ENCODE data around the gene ALX4. TPM values are rescaled to one million over a fixed set of nuclear protein-coding genes. Genes with fewer than 3 reads are reported as not detected.

ALX4 gene
- total and polyA plus RNA-seq, 9 of the 15 experiments (the other 6 are each of a cell fraction or from before 2014, with no cell fraction given), result 0.07 to 1.2 (median 0.33) TPM

DNA sequence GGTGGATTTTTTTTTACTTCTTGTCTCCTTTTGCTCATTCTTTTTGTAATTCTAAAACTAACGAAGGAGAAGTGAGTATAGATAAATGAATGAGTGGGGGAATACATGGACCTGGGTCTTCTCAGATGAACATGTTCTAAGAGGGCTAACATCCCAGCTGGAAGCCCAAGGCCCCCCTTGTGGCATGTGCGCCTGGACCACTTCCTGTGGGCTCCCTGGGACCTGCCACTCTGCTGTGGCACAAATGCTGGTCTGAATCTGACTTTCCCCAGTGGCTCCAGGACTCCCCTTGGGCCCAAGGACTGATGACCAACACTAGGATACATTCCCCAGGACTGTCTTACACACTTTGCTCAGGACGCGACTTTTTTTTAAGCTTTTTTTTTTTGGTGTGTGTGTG lies 32.7 kb upstream of the ALX4 start:
- in situ Hi-C loops (cut with MboI) (no loop called here), intact Hi-C loops (cut with micrococcal nuclease) (no loop called here)
- ChIA-PET CTCF (ENCODE audit: low intra/inter-chr PET ratio) (no interaction called here), POLR2A (no interaction called here)
- no peak overlapping the region for H3K9ac ChIP-seq (ENCODE audit: insufficient read depth in 1 of 2, low read depth in 2 of 2, low read length in 2 of 2)
- H3K4me3 ChIP-seq, result no peak overlapping the region
- no TSS peak for BruUV-seq (replicated peaks)
- H3K9me3 ChIP-seq (replicated peaks; ENCODE audit: control insufficient read depth, insufficient read depth, low read depth, low read length), result no peaks in the 10 kb centered on the region
- H3K36me3 ChIP-seq (ENCODE audit: control insufficient read depth, insufficient read depth, low read length), result no peaks in the 10 kb centered on the region
- H3K27me3 ChIP-seq (ENCODE audit: control insufficient read depth in 2 of 2, insufficient read depth in 2 of 2, low read length in 2 of 2), result no peaks in the 10 kb centered on the region
- WGBS (ENCODE audit: insufficient coverage, low coverage, missing lambda C conversion rate), result 70% methylated on average over 4 of the region's 4 CpGs
- peaks cover 20 to 25% of the 10 kb centered on the region in 2 experiments for H3K4me1 ChIP-seq (replicated peaks in 1 of 2; ENCODE audit: control insufficient read depth in 2 of 2, insufficient read depth in 2 of 2, low read length in 2 of 2)
- FAIRE-seq (no peak), ATAC-seq (no peak), DNase-seq (ENCODE audit: extremely low read depth in 1 of 4, low spot score in 3 of 4) (no peak)
- no peak overlapping the region for H2AFZ ChIP-seq (ENCODE audit: low read depth, low read length)
- no peak overlapping the region for H3K4me2 ChIP-seq (ENCODE audit: insufficient read depth, low read length)
- no peak overlapping the region for H3K27ac ChIP-seq (ENCODE audit: extremely low read depth, low read depth, low read length)
- H3K9me1 ChIP-seq (ENCODE audit: control insufficient read depth, insufficient read depth, low read length), result no peaks in the 10 kb centered on the region
- no peaks in the 10 kb centered on the region for H4K20me1 ChIP-seq (replicated peaks; ENCODE audit: control insufficient read depth, insufficient read depth, low read length)
- no peaks in the 10 kb centered on the region for H3K79me2 ChIP-seq (ENCODE audit: control insufficient read depth, insufficient read depth, low read length)
- TF ChIP-seq JUNB (CRISPR knock-in tag; conservative IDR thresholded peaks at IDR 0.05), result no peak
- no peak for TF ChIP-seq SMARCE1 (IDR thresholded peaks at IDR 0.05)
- TF ChIP-seq ZNF324 (CRISPR knock-in tag; IDR thresholded peaks at IDR 0.05), result no peak
- no peak for TF ChIP-seq NFE2 (IDR thresholded peaks at IDR 0.05; ENCODE audit: low read depth)
- no peak for TF ChIP-seq ZNF518B (CRISPR knock-in tag; IDR thresholded peaks at IDR 0.05)
- TF ChIP-seq, protein P1, sequence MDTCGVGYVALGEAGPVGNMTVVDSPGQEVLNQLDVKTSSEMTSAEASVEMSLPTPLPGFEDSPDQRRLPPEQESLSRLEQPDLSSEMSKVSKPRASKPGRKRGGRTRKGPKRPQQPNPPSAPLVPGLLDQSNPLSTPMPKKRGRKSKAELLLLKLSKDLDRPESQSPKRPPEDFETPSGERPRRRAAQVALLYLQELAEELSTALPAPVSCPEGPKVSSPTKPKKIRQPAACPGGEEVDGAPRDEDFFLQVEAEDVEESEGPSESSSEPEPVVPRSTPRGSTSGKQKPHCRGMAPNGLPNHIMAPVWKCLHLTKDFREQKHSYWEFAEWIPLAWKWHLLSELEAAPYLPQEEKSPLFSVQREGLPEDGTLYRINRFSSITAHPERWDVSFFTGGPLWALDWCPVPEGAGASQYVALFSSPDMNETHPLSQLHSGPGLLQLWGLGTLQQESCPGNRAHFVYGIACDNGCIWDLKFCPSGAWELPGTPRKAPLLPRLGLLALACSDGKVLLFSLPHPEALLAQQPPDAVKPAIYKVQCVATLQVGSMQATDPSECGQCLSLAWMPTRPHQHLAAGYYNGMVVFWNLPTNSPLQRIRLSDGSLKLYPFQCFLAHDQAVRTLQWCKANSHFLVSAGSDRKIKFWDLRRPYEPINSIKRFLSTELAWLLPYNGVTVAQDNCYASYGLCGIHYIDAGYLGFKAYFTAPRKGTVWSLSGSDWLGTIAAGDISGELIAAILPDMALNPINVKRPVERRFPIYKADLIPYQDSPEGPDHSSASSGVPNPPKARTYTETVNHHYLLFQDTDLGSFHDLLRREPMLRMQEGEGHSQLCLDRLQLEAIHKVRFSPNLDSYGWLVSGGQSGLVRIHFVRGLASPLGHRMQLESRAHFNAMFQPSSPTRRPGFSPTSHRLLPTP (IDR thresholded peaks at IDR 0.05; ENCODE audit: borderline replicate concordance, extremely low read depth, insufficient read length), result no peak
- no peak for TF ChIP-seq ZNF217 (CRISPR knock-in tag; IDR thresholded peaks at IDR 0.05)
- TF ChIP-seq CREB1 (IDR thresholded peaks at IDR 0.05), result no peak
- TF ChIP-seq CREB1 (CRISPR knock-in tag; IDR thresholded peaks at IDR 0.05), result no peak
- TF ChIP-seq USF2 (CRISPR knock-in tag; IDR thresholded peaks at IDR 0.05), result no peak
- no peak for TF ChIP-seq PURB (CRISPR knock-in tag; IDR thresholded peaks at IDR 0.05; ENCODE audit: low read depth)
- TF ChIP-seq ZNF668 (CRISPR knock-in tag; IDR thresholded peaks at IDR 0.05), result no peak
- no peak for TF ChIP-seq GTF2E2 (tag; IDR thresholded peaks at IDR 0.05)
- no peak for TF ChIP-seq ZNF444 (CRISPR knock-in tag; IDR thresholded peaks at IDR 0.05)
- TF ChIP-seq BCOR (IDR thresholded peaks at IDR 0.05), result no peak
- TF ChIP-seq HES1 (IDR thresholded peaks at IDR 0.05; ENCODE audit: low read depth), result no peak
- no peak for TF ChIP-seq RFX1 (IDR thresholded peaks at IDR 0.05)
- TF ChIP-seq NEUROD1 (IDR thresholded peaks at IDR 0.05; ENCODE audit: borderline replicate concordance, low read depth, low read length, partially characterized antibody), result no peak
